Mesothelial cell of epicardium (in vitro differentiated cells): Measurements from ENCODE around the gene CST7. TPM values are rescaled to one million over a fixed set of nuclear protein-coding genes. Genes with fewer than 3 reads are reported as not detected.

Source experiments
- DNase-seq, 2 experiments: peaks; one replicate each; pipeline ENCODE4 v3.0.0; 2021; ENCODE audit warnings: low spot score in 2 of 2; ENCODE audit not compliant: unreplicated experiment in 2 of 2
- H3K27ac Mint-ChIP-seq: 2 replicates; pipeline ENCODE4 v1.8.0; 2021; ENCODE audit warnings: mixed read lengths
- H3K27me3 Mint-ChIP-seq: 2 replicates; pipeline ENCODE4 v1.8.0; 2021; ENCODE audit warnings: low read depth, mixed read lengths
- H3K36me3 Mint-ChIP-seq: 2 replicates; pipeline ENCODE4 v1.8.0; 2021; ENCODE audit warnings: mixed read lengths
- H3K4me1 Mint-ChIP-seq: 2 replicates; pipeline ENCODE4 v1.8.0; 2021; ENCODE audit warnings: mixed read lengths
- H3K4me3 Mint-ChIP-seq: 2 replicates; pipeline ENCODE4 v1.8.0; 2021; ENCODE audit warnings: mild to moderate bottlenecking, moderate library complexity, mixed read lengths
- H3K9me3 Mint-ChIP-seq: 2 replicates; pipeline ENCODE4 v1.8.0; 2021; ENCODE audit warnings: mixed read lengths
- CTCF ChIP-seq: fragments of 200-600 bp; sonication (generic); IDR thresholded peaks from one replicate; pipeline ENCODE4 v1.5.0; 2021; ENCODE audit warnings: antibody characterized with exemption; ENCODE audit not compliant: unreplicated experiment
- total RNA-seq: library from RNA; stranded (reverse); gene quantifications from 3 replicates; pipeline ENCODE4 v1.2.1, GENCODE V29; 2021

The CST7 gene
- total RNA-seq, 1 donor from 2014 or later = not detected

GRCh38 chr20:24962182-24962492 is 13.1 kb downstream of the CST7 start:
- no peaks in the 10 kb centered on the region for H3K4me1 Mint-ChIP-seq
- DNase-seq = no peak

GRCh38 chr20:24962510-24962909 is 13.4 kb downstream of the CST7 start:
- H3K27me3 Mint-ChIP-seq = no peaks in the 10 kb centered on the region
- peaks cover 24% of the 10 kb centered on the region for H3K36me3 Mint-ChIP-seq
- TF ChIP-seq CTCF = no peak
- no peaks in the 10 kb centered on the region for H3K4me1 Mint-ChIP-seq
- H3K9me3 Mint-ChIP-seq = no peaks in the 10 kb centered on the region
- no peak overlapping the region for H3K4me3 Mint-ChIP-seq
- H3K27ac Mint-ChIP-seq = no peak overlapping the region
- no peak for DNase-seq

More at GRCh38 chr20:24962182-24962492, 13.1 kb downstream of the CST7 start:
- TF ChIP-seq CTCF = no peak
- H3K4me3 Mint-ChIP-seq = no peak overlapping the region
- H3K9me3 Mint-ChIP-seq = no peaks in the 10 kb centered on the region
- H3K27me3 Mint-ChIP-seq = no peaks in the 10 kb centered on the region
- H3K27ac Mint-ChIP-seq = no peak overlapping the region
- H3K36me3 Mint-ChIP-seq = peaks cover 21% of the 10 kb centered on the region

GRCh38 chr20:24963672-24964505 is 14.8 kb downstream of the CST7 start:
- Mint-ChIP-seq H3K27ac (no peak overlapping the region), H3K9me3 (no peaks in the 10 kb centered on the region), H3K4me3 (no peak overlapping the region), H3K27me3 (no peaks in the 10 kb centered on the region), H3K4me1 (no peaks in the 10 kb centered on the region), H3K36me3 (peaks cover 34% of the 10 kb centered on the region)
- TF ChIP-seq CTCF = no peak
- DNase-seq = no peak

- Mint-ChIP-seq H3K4me1 (no peaks in the 10 kb centered on the region), H3K4me3 (no peak overlapping the region)
Observed at GRCh38 chr20:24964506-24964840, 15.4 kb downstream of the CST7 start.

GRCh38 chr20:24965065-24965919 is 16.2 kb downstream of the CST7 start:
- TF ChIP-seq CTCF = no peak
- Mint-ChIP-seq H3K27ac (no peak overlapping the region), H3K4me3 (no peak overlapping the region), H3K36me3 (peaks cover 42% of the 10 kb centered on the region), H3K27me3 (no peaks in the 10 kb centered on the region), H3K9me3 (no peaks in the 10 kb centered on the region), H3K4me1 (no peaks in the 10 kb centered on the region)
- no peak for DNase-seq

More at GRCh38 chr20:24964506-24964840, 15.4 kb downstream of the CST7 start:
- no peak overlapping the region for H3K27ac Mint-ChIP-seq
- no peaks in the 10 kb centered on the region for H3K27me3 Mint-ChIP-seq
- DNase-seq = no peak
- TF ChIP-seq CTCF = no peak
- H3K36me3 Mint-ChIP-seq = peaks cover 37% of the 10 kb centered on the region
- H3K9me3 Mint-ChIP-seq = no peaks in the 10 kb centered on the region
